Fibroblast of the conjunctiva (primary cell): ENCODE results near the gene EDN1.
"Not testable (repeated sequence)": the region's sequence is repeated elsewhere in the genome, so short reads cannot be mapped to it uniquely, and the experiment has no call there.

ENCODE experiments used
- DNase-seq: peaks from one replicate; pipeline ENCODE4 v3.0.0-alpha.2; 2010; ENCODE audit warnings: low read depth

Gene EDN1

DNA sequence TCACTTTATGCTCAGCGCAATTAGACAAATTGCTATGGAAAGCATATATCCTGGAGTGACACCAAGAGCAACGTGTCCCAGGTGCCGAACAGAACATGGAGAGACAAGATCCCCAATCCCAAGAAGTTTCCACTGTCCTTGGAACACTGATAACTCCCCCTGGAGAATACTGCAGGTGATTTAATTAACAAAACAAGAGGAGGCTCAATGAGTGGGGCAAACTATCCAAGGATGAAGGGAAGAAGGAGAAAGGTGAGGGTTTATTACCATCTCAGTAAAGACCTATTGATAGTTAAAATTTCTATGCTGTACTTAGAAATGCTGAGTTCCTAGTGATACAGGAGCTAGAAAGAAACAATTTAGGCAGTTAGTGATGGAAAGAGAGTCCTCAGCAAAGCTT is 35.7 kb downstream of the EDN1 start:
- no peak for DNase-seq

DNA sequence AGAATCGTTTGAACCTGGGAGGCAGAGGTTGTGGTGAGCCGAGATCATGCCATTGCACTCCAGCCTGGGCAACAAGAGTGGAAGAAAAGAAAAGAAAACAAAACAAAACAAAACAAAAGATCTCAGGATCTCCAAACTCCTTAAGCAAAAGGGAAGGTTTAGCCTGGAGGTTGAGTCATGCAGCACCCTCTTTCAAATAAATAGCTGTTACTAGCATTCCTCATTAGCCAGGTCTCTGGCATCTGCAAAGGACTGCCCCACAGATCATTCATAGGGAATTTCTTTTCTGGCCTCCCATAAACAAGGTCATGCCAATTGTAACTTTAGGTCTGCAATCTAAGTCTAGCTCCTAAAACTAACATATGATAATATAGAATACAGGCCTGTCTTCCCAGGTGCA is 37.2 kb downstream of the EDN1 start:
- no peak for DNase-seq

DNA sequence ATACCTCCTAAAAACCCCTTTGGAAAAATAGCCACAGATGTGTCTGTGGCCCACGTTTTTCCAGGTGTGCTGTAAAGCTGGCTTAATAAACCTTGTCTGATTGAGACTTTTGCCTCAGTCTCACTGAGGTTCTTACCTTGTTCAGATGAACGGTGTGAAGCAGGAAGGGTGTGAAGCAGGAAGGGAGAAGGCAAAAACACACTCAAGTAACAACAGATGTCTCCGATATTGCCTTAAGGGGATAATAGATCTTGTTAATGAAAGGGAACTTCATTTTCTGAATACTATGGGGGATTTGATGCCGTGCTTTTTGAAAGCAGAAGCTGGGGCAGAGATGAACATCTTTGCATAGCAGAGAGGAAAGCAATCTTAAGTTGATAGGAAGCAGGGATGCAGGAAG is 37.8 kb downstream of the EDN1 start:
- DNase-seq, result no peak

DNA sequence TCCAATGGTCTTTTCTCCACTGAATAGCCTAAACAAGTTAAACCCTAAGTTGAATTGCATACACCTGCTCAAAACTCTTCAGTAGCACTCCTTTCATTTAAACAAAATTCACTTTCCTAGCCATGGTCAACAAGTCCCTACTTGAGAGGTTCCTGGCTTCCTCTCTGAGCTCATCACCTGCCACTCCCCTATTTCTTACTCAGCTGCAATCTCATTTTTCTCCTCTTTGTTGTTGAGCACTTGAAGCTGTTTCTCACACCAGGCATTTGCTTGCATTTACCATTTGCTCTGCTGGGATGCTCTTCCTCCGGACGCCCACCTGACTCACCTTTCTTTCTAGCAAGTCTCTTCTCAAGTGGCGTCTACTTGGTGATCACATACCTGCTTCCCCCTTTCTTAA is 38.5 kb downstream of the EDN1 start:
- DNase-seq, result no peak

GRCh38 chr6:12331474-12331873 is 41.3 kb downstream of the EDN1 start:
- DNase-seq, result no peak

- DNase-seq, result no peak
These were observed 42.0 kb downstream of the EDN1 start for GRCh38 chr6:12331951-12332749.

- not testable (repeated sequence) for DNase-seq
These were observed 42.6 kb downstream of the EDN1 start for GRCh38 chr6:12332750-12333079.

DNA sequence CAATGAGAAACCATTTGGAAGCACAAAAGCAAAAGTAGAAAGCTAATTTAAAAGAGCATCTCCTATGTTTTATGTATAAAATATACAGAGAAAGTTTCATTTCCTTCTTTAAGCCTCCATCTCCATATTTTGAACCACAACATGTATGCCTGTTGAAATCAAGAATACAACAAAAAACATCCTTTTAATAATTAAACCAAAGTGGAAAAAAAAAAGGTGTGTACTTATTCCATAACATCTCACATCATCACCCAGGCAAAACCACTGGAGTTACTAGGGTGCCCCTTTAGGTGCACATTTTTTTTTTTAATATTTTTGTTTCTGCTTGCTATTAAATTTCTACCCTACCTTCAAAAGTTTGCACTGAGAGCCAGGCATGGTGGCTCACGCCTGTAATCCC is 43.0 kb downstream of the EDN1 start:
- DNase-seq, result no peak

DNA sequence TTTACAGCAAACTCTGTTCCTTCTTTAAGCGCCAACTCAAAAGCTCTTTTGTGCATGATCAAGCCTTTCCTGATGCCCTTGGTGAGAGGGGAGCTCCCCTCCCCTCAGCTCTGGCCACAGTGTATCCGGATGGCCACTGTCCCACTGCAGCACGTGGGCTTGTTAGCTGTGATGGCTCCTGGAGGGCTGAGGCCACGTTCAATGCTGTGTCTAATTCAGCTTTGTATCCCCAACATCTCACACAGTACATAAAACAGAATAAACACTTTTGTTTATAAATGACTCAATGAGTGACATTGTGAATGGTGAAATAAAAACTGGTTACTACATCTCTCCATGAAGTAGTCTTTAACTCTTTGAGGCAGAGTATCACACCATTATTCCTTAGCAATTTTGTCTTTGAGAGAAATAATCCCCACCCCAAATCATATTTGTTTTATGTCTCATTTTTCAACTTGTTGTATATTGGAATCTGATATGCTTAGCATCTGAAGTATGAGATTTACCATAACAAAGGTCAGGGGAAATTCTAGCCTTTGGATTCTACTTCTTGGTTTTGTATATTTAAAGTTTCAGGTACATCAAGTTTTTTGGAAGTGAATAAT is 44.5 kb downstream of the EDN1 start:
- no peak for DNase-seq

DNA sequence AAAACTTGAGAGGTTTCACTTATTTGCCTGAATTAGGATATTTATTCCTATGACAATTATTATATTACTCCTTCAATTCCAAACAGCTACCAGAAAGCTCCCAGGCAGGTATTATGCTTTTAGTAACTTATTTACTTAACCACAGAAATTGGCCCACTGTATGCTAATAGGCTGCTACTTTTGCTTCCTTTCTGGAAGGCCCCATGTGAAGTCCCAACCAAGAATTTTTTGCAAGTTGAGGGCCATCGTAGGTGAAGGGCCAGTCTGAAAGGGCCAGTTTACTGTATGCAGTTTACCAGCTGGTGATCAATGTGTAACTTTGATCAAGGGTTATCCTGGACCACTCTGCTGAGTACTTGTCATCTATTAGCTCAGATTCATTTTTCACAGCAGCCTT is 45.0 kb downstream of the EDN1 start:
- DNase-seq, result no peak

DNA sequence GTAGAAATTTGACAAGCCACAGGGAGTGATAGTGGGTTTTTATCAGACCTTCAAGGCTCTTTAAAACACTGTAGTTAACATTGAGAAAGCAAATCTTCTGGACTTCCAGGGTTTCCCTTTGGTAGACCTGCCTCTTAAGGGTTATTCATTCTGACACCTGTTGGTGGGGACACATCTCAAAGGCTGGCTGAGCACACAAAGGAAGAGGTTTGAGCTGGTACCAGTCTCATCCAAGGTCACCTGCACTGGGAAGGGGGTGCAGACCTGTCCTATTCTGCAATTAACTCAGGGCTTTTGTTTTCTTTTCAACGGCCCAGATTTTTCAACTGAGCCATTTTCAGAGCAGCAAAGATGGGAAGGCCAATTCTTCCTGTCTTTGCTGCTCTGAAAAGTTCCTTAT is 45.6 kb downstream of the EDN1 start:
- no peak for DNase-seq

GRCh38 chr6:12336121-12336971 is 46.2 kb downstream of the EDN1 start:
- DNase-seq, result no peak

- no peak for DNase-seq
These were observed 48.9 kb downstream of the EDN1 start for GRCh38 chr6:12339022-12339421.

- no peak for DNase-seq
These were observed 49.8 kb downstream of the EDN1 start for GRCh38 chr6:12339808-12340487.

DNA sequence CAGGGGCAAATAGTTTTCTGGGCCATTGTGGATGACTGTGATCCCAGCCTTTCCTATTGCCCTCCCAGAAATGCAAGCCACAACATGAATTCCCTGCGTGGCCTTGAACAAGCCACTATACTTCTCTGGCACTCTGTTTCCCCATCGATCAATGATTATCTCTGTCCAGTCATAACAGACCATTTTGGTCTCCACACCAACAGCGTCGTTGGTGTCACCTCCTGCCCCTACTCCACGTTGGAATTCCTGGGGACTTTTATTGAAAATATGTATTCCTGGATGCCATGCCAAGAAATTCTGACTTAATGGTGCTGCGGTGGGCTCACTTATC is 50.3 kb downstream of the EDN1 start:
- no peak for DNase-seq

DNA sequence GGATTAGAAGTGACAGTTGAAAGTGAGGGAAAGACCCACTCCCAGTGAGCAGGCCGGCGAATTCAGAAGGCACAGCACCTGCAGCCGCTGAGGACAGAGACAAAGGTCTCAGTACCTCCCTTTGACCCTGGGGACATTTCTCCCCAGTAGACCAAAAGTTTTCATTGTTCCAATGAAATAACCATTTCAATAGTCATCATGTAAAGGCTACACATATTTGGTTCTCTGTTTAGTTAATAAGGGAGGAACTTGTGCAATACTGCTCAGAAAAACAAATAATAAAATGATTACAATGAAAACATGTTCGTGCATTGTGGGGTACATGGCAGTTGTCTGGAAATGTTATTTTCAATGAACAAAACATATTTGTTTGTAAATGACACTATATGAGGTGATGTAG is 52.5 kb downstream of the EDN1 start:
- DNase-seq, result no peak

- no peak for DNase-seq
These were observed 52.9 kb downstream of the EDN1 start for GRCh38 chr6:12343122-12343439.

DNA sequence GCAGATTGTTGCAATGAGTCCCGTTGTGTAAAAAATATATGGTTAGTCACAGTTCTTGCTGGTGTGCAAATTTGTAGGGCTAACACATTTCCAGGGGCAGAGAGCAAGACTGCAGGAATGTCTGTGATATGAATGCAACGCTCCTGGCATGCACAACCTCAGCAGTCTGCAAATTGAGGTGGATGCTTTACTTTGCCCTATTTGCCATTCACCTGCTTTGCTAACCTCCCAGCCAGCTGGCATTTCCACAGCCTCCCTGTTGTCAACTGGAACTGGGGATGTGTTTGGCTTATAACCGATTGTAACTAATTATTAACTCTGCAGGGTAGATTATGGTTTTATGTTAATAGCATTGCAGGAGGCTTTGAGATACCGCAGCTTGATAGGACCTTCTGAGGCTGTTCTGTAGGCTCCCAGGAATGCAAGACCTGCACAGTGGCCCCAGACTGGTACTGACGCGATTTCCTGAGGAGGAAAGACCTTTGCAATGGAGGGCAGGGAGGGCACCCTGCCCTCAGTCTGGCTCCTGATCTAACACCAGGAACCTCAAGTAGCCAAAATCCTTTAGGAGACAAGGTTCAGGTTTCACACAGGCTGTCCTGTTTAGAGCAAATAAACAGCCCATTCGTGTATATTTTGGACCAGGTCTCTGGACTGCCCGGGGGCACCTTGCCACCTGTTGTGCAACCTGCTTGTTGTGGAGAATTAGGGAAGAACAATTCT is 53.4 kb downstream of the EDN1 start:
- DNase-seq, result no peak

DNA sequence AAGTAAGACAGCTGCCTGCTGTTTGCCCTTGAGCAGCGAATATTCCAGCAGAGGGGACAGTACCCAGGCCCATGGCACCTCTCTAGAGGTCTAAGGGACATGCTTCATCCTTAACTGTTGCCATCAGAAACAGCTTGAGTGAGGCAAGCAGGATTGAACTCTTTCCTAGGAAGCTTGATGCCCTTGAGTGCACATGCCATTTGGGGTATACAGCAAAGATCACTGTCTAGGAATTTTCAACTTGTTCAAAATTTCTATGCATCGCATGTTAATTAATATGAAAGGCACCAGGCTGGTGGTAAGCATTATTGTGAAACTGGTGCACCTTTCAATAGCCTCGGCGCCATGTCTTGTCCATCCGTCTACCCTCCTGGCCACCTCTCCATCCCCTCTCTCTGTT is 54.1 kb downstream of the EDN1 start:
- no peak for DNase-seq

DNA sequence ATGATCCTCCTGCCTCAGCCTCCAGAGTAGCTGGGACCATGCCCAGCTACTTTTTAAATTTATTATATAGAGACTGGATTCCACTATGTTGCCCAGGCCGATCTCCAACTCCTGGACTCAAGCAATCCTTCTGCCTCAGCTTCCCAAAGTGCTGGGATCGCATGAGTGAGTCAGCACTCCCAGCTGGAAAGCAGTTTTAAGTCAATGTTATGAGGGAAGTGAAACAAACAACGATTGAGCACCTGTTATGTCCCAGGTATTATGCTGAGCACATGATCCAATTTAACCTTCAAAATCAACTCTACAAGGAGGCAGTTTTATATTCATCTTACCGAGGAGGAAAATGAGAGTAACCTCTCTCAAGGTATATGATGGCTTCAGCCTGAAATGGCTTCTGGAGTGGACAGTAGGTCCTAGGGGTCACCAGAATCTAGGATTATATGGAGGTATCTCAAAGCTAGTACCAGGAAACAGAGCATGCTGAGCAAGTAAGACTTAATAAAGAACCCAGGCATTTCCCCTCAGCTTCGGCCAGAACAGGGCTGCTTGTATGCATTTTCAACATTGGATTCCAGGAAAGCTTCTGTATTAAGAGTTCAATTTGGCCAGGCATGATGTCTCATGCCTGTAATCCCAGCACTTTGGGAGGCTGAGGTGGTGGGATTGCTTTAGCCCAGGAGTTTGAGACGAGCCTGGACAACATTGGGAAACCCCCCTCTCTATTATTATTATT is 55.0 kb downstream of the EDN1 start:
- DNase-seq, result no peak

GRCh38 chr6:12345694-12346058 is 55.5 kb downstream of the EDN1 start:
- no peak for DNase-seq
